A549 treated with AZD9567 at 1 μM for 4 hours (cell line): Measurements from ENCODE around the gene PACS1. TPM values are rescaled to one million over a fixed set of nuclear protein-coding genes. Genes with fewer than 3 reads are reported as not detected.

Experiments used
- total RNA-seq: library from RNA; stranded (reverse); fragments of 200-300 nt; extraction: Qiagen RNA extraction; gene quantifications from 5 replicates; pipeline ENCODE4 v1.2.3, GENCODE V29; 2022; ENCODE audit not compliant: insufficient read depth

The PACS1 gene
- 61.1 to 87.1 TPM (median 78.1 TPM) in 5 replicates for total RNA-seq

DNA sequence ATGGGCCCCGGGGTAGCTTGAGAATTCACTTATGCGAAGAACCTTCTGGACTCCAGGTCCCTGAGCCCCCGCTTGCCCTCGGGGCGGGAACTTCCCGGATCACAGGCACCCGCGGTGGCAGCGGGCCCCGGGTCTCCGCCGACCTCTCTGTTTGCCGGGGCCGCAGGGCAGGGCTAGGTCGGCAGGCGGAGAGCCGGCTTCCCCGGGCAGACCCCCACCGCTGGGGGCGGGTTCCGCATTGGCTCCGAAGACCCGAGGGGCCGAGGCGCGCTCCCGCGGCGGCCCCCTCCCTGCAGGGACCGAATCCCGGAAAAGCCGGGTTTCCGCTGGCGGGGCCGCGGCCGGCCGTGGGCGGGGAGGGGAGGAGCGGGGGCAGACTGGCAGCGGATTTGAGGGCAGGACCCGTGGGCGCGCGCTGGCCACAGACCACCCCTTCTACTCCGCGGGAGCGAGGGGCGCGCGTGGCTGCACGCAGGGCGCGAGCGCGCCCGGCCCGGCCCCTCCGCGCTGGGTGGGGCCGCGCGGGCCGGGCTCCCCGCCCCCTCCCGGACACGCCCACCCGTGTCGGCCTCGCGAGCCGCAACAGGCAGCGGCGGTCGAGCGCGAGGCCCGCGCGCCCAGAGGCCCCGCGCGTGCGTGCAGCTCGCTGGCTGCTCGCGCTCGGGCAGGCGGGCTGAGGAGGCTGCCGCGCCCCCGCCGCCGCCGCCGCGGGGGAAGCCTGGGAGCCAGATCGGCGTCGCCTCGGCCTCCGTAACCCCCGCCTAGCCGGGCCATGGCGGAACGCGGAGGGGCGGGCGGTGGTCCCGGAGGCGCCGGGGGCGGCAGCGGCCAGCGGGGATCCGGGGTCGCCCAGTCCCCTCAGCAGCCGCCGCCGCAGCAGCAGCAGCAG is at the start of gene PACS1:
Gene PACS1, plus strand, starts transcription at position 558 of the 889 bp plus-strand sequence. Its CDS starts 215 bp downstream, at position 773.

DNA sequence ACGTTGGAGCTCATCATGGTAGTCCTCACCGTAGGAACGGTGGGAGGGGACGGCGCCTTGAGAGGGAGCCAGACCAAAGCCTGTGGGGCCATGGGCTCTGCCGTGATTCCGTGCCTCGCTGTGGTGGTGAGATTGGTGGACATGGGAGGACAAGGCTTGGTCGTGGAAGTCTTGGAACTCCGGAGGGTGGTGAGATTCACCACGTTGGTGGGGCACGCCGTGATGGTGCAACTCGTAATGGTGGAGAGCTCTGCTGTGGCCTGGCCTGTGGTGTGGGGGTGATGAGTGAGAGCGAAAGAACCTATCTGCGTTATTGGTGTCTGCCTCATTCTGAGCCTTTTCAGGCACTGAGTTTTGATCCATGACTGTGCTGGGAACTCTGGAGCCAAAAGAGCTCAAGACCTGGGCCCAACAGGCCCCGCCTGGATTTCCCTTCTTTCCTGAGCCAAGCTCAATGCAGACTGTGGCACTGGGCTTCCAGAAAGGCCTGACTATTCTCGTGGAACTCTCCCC is 44.0 kb upstream of the PACS1 start, which contains the start of gene CATSPER1:
Gene CATSPER1, minus strand, starts transcription at position 463 of the 513 bp plus-strand sequence. Its CDS starts 100 bp downstream, at position 363.

DNA sequence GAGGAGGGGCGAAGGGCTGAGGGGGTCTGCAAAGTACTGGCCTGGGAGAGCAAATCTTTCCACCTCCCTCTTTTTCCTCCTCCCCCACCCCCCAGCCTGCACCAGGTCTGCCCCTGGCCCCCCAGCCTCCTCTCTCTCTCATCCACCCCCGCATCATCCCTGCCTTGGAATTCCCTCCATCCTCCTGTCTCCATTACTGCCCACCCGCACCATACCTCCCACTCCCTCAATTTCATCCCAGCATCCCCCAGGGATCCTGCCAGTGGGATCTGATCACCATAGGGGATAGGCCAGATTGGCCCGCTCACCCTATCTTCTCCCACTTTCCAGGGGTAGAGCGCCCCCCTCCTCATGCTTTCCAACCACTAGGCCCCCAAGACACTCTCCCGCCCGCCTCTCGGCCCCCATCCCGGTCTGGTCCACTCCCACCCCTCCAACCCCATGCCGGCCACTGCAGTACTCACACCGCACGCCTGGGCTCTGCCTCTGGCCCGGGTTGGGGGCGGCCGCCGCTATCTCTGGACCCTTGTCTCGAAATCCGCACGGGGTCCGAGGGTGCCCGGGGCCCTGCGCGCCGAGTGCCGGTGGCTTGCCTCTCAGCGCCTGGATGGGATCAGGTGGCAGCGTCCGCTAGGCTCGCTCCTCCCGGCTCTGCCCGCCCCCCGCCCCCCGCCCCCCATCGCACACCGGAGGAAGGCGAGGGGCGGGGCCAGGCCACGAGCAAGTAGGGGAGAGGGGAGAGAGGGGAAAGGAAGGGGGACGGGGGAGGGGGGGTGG is 21.3 kb upstream of the PACS1 start, which contains the start of gene GAL3ST3:
Gene GAL3ST3, minus strand, starts transcription at position 615 of the 777 bp plus-strand sequence. CDS start 3,746 bp downstream, outside the sequence.

DNA sequence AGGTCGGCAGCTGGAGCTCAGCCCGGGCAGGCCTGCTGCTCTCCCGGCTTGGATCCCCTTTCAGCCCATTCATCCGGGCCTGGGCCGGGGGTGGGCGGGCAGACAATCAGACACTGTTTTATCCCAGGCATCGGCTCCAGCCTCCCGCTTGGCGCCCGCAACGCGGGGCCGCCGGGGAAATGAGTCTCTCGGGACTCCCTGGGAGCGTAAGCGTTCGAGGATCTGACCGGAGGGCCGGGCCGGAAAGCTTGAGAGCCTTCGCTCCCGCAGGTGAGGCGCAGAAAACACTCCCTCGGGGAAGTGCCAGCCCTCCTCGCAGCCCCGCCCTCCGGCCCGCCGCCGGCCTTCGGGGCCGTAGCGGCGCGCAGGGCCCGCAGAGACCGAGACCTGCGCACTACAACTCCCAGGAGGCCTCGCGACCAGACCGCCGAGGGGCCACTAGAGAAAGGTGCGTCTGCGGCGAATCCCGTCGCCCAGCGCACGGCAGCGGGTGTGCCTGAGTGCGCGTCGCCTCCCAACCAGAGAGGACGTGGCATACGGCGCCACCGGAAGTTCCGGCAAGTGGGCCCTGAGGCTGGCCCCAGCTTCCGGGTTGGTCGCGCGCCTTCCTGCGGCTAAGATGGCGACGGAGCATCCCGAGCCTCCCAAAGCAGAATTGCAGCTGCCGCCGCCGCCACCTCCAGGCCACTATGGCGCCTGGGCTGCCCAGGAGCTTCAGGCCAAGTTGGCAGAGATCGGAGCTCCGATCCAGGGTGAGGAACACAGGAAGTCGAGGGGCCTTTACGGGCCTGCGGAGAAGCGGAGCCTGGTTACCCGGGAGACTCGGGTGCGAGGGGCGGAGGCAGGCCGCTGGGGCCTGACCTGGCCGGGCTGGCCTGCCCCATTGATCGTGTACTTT is 18.1 kb upstream of the PACS1 start, which contains the start of gene SF3B2:
Gene SF3B2, plus strand, starts transcription at position 599 of the 898 bp plus-strand sequence. Its CDS starts 21 bp downstream, at position 620.

DNA sequence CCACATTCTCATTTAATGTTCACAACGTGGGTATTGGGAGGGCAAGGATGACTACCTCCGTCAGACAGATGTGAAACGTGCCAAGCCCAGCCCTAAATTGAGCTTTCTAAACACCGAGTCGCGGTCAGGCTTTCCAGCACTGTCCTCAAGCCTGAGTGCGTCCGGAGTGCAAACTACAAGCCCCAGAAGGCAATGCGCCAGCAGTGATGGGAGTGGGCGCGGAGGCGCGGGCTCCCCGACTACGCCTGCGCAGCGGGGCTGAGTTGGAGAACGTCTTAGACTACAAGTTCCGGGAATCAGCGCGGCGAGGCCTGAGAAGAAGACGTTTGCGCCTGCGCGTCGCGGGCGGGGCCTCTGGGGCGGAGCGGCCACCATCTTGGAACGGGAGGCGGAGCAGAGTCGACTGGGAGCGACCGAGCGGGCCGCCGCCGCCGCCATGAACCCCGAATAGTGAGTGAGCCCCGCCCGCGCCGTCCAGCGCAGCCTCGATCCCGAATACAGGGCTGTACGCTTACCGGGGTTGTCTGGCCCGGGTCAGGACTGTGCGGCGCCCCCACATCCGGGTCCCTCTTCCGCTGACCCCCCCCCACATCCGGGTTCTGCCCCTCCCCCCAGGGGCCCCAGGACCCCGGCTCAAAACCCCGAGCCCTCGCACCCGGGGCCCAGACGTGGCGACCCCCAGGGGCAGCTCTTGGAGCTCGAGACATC is 198.3 kb downstream of the PACS1 start, which contains the start of gene RAB1B:
Gene RAB1B, plus strand, starts transcription at position 396 of the 708 bp plus-strand sequence. Its CDS starts 41 bp downstream, at position 437.

DNA sequence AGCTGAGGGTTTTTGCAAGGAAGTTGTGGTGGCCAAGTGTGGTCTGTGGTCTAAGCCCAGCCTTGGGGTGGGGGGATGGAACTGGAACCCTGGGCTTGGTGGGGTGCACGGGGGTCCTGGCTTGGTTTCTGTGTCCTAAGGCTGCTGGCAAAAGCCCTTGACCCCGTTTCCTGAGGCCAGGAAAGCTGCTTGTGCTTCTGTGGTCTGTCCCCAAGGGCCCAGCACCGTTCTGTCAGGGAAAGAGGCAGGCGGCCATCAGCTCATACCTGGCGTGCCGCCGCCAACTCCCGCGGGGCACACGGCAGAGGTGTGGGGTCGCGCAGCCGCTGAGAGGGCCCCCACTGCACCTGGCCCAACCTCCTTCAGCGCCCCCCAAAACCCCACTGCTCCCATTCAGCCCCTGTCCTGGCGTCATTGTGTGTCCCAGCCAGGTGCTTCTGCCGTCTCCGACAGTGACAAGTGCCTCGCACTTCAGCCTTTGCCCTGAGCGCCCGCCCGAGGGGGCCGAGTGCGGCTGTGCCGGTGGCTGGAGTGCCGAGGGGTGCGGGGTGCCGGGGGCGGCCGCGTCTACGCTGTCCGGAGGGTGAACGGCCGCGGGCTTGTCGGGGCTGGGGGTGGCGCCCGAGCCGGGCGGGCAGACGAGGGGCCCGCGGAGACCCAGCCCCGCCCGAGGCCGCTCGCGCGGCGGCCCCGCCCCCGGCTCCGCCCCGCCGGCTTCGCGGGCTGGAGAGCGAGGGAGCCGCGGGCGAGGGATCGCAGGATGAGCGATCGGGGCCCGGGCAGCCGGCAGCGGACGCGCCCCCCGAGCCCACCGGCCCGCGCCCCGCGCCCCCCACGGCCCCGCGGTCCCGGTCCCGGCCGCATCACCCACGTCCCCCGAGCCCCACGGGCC is 207.6 kb downstream of the PACS1 start, which contains the start of gene CNIH2:
Gene CNIH2, plus strand, starts transcription at position 705 of the 892 bp plus-strand sequence. CDS start 282 bp downstream, outside the sequence.

DNA sequence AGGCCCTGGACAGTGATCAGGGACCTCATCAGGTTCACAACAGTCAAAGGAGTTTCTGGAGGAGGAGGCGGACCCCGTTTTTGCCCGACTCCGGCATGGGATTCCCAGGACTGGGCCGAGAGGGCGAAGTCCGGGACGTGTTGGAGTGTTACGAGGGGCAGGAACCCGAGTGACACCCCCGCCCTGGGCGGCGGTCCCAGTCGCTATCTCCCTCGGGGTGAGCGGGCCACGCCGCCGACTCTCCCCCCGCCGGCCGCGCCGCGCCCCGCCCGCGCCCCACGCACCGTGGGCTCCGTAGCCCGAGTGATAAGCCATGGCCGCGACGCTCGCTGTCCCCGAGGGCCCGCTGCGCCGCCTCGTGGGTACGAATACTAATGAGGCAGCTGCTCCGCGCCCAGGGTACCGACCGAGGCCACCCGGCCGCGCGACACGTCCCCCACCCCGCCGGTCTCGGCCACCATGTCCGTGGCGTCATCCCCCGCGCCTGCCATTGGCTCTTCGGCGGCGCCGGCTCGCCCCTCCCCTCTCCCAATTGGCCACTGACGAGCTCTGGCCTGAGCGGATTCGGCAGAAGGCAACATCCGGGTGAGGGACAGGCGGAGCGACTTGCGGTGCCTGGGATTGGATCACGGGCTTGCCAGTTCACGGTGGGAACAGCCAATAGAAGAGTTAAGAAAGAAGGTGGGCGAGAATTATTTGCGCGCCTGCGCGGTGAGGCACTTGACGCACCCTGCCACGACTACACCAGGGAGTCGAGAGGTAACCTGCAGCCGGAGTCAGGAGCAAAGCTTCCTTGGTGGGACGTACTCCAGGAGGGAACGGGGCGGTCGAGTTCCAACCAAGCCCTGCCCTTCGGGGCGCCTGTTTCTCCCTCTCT is 218.8 kb downstream of the PACS1 start, which contains the start of gene YIF1A:
Gene YIF1A, minus strand, starts transcription at position 473 of the 877 bp plus-strand sequence. Its CDS starts 158 bp downstream, at position 315.

DNA sequence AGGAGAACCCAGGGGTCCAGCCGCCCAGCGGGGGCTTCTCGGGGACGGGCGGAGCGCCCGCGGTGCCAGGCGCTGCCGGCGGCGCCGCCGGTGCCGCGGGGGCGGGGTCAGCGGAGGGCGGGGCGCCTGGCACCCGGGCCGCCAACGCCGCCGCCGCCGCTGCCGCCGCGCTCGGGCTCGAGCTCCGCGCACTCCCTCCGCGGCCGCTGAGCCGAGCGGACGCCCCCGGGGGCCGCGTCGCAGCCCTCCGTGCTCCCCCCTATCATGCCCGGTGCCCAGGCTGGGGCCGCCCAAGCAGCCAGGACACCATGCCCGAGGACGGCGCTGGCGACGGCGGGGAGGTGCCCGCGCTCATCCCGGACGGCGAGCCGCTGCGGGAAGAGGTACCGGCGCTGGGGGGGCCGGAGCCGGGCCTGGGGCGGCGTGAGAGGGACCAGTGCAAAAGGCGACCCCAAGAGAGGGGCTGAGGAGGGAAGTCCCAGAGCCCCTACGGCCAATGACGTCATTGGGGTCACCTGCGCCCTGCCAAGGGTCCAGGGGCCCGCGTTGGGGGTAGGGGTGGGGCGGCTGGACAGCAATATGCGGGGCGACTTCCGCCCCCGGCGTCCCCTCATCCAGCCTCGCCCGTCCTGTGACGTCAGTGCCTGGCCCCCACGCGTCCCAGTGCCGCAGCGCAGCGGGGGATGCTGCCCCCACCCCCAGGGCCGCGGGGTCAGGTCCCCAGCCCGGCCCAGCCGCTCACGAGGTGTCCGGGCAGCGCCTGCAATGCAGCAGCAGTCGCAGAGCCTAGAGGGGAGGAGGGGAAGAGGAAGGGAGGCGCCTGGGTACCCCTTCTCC is 221.9 kb downstream of the PACS1 start, which contains the start of gene TMEM151A:
Gene TMEM151A, plus strand, starts transcription at position 189 of the 837 bp plus-strand sequence. Its CDS starts 120 bp downstream, at position 309.

Other genes starting within 250 kb of the PACS1 start
- 0.08 to 0.10 TPM (median 0.10 TPM) in 3 of 5 replicates, not detected in the others for gene SNX32, start 236.3 kb upstream of the PACS1 start, total RNA-seq
- gene CFL1, start 212.1 kb upstream of the PACS1 start, total RNA-seq = 2,195 to 2,429 TPM (median 2,317 TPM) in 5 replicates
- gene MUS81, start 209.8 kb upstream of the PACS1 start, total RNA-seq = 18.2 to 33.2 TPM (median 29.7 TPM) in 5 replicates
- gene EFEMP2, start 197.5 kb upstream of the PACS1 start, total RNA-seq = 0.54 to 1.7 TPM (median 1.3 TPM) in 4 of 5 replicates, not detected in the other
- gene CTSW, start 190.4 kb upstream of the PACS1 start, total RNA-seq = 0.09 TPM in 3 of 5 replicates, not detected in the others
- gene FIBP, start 181.8 kb upstream of the PACS1 start, total RNA-seq = 84.8 to 112 TPM (median 86.9 TPM) in 5 replicates
- gene CCDC85B, start 179.6 kb upstream of the PACS1 start, total RNA-seq = 28.3 to 53.4 TPM (median 46.1 TPM) in 5 replicates
- 119 to 205 TPM (median 139 TPM) in 5 replicates for gene FOSL1, start 169.9 kb upstream of the PACS1 start, total RNA-seq
- 34.9 to 51.5 TPM (median 45.0 TPM) in 5 replicates for gene C11orf68, start 151.2 kb upstream of the PACS1 start, total RNA-seq
- gene DRAP1, start 150.8 kb upstream of the PACS1 start, total RNA-seq = 129 to 249 TPM (median 206 TPM) in 5 replicates
- 0.25 TPM in 1 of 5 replicates, not detected in the others for gene TSGA10IP, start 124.8 kb upstream of the PACS1 start, total RNA-seq
- 45.1 to 62.7 TPM (median 60.4 TPM) in 5 replicates for gene SART1, start 108.5 kb upstream of the PACS1 start, total RNA-seq
- gene EIF1AD, start 68.1 kb upstream of the PACS1 start, total RNA-seq = 38.4 to 48.6 TPM (median 42.4 TPM) in 5 replicates
- 271 to 480 TPM (median 473 TPM) in 5 replicates for gene BANF1, start 67.8 kb upstream of the PACS1 start, total RNA-seq
- not detected in 5 replicates for gene CST6, start 58.3 kb upstream of the PACS1 start, total RNA-seq
- gene CATSPER1, start 43.8 kb upstream of the PACS1 start, total RNA-seq = 0.71 to 1.2 TPM (median 1.1 TPM) in 4 of 5 replicates, not detected in the other
- gene GAL3ST3, start 21.1 kb upstream of the PACS1 start, total RNA-seq = not detected in 5 replicates
- gene SF3B2, start 17.9 kb upstream of the PACS1 start, total RNA-seq = 161 to 190 TPM (median 171 TPM) in 5 replicates
- 40.0 to 50.4 TPM (median 45.9 TPM) in 5 replicates for gene KLC2, start 187.4 kb downstream of the PACS1 start, total RNA-seq
- 130 to 148 TPM (median 140 TPM) in 5 replicates for gene RAB1B, start 198.4 kb downstream of the PACS1 start, total RNA-seq
- gene CNIH2, start 207.9 kb downstream of the PACS1 start, total RNA-seq = 2.3 to 2.6 TPM (median 2.5 TPM) in 4 of 5 replicates, not detected in the other
- 113 to 127 TPM (median 120 TPM) in 5 replicates for gene YIF1A, start 218.9 kb downstream of the PACS1 start, total RNA-seq
- 2.3 to 3.9 TPM (median 3.9 TPM) in 5 replicates for gene TMEM151A, start 221.6 kb downstream of the PACS1 start, total RNA-seq
- 0.05 TPM in 1 of 5 replicates, not detected in the others for gene CD248, start 246.8 kb downstream of the PACS1 start, total RNA-seq